Measurements from ENCODE around the gene APOBEC3B.
"Not testable (repeated sequence)": the region's sequence is repeated elsewhere in the genome, so short reads cannot be mapped to it uniquely, and the experiment has no call there.

DNA sequence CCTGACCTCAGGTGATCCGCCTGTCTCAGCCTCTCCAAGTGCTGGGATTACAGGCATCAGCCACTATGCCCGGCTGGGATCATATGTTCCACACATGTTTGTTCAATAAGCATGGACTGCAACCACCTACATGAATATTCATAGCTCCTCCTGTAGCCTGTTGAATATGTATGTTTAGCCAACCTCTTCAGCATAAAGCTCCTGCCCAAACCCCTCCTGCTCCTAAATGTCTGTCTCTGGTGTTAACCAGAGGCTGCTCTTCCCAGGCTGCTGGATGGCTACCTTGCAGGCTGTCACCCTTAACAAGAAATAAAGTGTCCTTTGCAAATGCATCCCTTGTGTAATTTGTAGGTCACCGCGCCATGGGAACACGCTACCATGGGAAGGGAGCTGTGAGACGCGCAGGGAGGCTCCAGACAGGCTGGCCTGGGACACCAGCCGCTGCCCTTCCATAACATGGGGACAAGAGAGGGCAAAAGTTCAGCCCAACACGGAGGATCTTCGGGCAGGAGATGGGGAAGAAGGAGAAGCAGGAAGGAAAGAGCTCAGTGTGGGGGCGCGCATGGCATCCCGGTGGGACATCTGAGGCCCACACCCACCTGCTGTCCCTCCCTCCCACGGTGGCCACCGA lies 38.0 kb downstream of the APOBEC3B start:
- not testable (repeated sequence) for TF ChIP-seq TCF3 (CRISPR knock-in tag; IDR thresholded peaks at IDR 0.05); NR2C2 (CRISPR knock-in tag; IDR thresholded peaks at IDR 0.05); NR2C2 (tag; IDR thresholded peaks at IDR 0.05)

Data from K562 (cell line).